ENCODE data around the gene COA5. TPM values are rescaled to one million over a fixed set of nuclear protein-coding genes. Genes with fewer than 3 reads are reported as not detected.

The COA5 gene
- total RNA-seq, 1 experiment from 2014 or later = 45.0 TPM

DNA sequence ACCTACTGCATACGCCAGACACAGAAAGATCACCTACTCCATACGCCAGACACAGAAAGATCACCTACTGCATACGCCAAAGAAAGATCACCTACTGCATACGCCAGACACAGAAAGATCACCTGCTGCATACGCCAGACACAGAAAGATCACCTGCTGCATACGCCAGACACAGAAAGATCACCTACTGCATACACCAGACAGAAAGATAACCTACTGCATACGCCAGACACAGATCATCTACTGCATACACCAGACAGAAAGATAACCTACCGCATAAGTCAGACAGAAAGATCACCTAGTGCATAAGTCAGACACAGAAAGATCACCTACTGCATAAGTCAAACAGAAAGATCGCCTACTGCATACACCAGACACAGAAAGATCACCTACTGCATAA, 25.8 kb downstream of the COA5 start:
- in situ Hi-C loops (cut with HindIII; ENCODE audit: low pct_unique_long_range_greater_than_20kb, low sequenced_read_pairs) = no loop called here

DNA sequence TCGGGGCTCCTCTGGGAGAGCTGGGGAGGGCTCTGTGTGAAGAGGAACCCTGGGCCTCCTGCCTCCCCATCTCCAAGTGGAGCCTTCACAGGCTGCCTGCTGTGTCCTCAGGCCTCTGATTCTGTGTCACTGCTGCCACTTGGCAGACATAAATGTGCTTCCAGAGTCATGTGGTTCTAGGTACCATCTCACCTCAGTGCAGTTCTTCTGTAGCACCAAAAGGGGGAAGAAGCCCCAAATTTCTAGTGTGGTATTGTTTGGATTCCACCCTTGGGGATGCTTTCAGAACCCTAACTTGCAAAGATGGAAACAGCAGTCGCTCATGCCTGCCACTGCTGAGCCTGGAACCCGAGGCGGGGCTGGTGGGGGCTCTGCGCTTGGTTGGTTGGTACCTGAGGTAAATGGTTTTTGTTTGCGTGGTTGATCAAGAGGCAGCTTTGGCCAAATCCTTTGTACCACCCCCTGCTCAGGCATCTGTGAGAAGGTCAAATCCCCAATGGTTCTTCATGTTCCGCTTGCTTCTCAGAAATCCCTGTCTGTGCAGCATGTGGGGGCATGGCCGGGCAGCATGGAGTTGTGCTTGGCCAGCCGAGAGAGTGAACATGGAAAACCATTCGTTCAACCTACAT, 27.5 kb downstream of the COA5 start:
- in situ Hi-C loops (cut with HindIII; ENCODE audit: low pct_unique_long_range_greater_than_20kb, low sequenced_read_pairs) = no loop called here
- DNase-seq (ENCODE audit: low read depth, low spot score) = no peak

More for the DNA sequence above, 25.8 kb downstream of the COA5 start:
- no peak for DNase-seq (ENCODE audit: low read depth, low spot score)

DNA sequence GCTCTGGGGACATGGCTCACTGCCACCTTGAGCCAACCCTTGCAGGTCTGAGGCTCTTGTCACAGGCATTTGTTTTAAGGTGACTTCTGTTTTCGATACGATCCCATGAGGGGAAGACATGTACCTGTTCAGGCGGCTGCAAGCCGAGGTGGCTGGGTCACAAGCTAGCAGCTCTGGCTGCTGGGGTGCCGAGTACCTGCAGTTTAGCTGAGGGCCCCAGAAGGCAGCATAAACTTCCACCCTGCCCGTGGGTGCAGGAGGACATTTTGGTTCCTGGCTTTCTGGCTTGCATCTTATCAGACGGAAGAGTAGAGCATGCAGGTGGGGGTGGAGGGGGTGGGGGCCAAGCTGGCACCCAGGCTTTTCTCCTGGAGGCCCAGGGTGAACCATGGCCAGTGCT, 28.4 kb downstream of the COA5 start:
- in situ Hi-C loops (cut with HindIII; ENCODE audit: low pct_unique_long_range_greater_than_20kb, low sequenced_read_pairs) = no loop called here
- no peak for DNase-seq (ENCODE audit: low read depth, low spot score)

DNA sequence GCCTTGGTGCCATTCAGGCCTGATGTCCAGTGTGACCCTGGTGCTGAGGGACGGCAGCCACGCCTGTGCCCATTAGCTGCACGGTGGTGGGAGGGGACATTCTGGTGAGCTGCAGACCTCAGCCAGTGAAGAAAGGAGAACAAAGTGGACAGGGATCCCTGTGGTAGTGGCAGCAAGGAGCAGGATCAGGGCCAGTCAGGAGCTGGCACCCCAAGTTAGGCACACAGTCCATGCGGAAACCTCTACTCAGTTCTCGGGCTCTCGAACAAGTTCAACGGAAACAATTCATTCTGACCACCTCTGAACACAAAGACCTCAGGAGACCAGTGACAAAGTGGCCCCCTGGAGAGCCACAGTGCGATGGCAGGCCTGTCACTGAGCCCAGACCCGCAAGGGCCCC, 30.1 kb downstream of the COA5 start:
- in situ Hi-C loops (cut with HindIII; ENCODE audit: low pct_unique_long_range_greater_than_20kb, low sequenced_read_pairs) = no loop called here

GRCh38 chr2:98577313-98577712, 31.0 kb downstream of the COA5 start:
- DNase-seq (ENCODE audit: low read depth, low spot score) = no peak
- in situ Hi-C loops (cut with HindIII; ENCODE audit: low pct_unique_long_range_greater_than_20kb, low sequenced_read_pairs) = no loop called here

More for the DNA sequence above, 30.1 kb downstream of the COA5 start:
- DNase-seq (ENCODE audit: low read depth, low spot score) = no peak

GRCh38 chr2:98576666-98577312, 31.5 kb downstream of the COA5 start:
- in situ Hi-C loops (cut with HindIII; ENCODE audit: low pct_unique_long_range_greater_than_20kb, low sequenced_read_pairs) = no loop called here
- no peak for DNase-seq (ENCODE audit: low read depth, low spot score)

- DNase-seq (ENCODE audit: low read depth, low spot score) = no peak
- in situ Hi-C loops (cut with HindIII; ENCODE audit: low pct_unique_long_range_greater_than_20kb, low sequenced_read_pairs) = no loop called here
These were observed 34.9 kb downstream of the COA5 start for GRCh38 chr2:98573426-98573825.

- DNase-seq (ENCODE audit: low read depth, low spot score) = no peak
- in situ Hi-C loops (cut with HindIII; ENCODE audit: low pct_unique_long_range_greater_than_20kb, low sequenced_read_pairs) = no loop called here
These were observed 35.6 kb downstream of the COA5 start for GRCh38 chr2:98572676-98573075.

DNA sequence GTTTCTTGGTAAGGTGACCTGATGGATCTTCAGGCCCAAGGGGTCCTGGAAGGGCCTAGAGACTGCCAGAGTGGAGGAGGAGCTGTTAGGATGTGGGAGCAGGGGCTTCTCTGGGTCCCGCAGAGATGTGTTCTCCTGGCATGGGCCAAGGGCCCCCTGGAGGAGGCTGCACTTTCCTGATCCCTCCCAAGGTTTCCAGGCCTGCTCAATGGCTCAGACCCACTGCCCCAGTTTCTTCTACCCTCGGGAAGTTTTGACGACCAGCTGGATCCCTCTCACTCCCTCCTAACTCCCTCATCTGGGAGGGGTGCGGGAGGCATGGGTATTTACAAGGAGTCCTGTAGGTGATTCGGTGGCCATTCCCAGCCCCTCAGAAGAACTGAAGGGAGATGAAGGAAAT, 36.1 kb downstream of the COA5 start:
- in situ Hi-C loops (cut with HindIII; ENCODE audit: low pct_unique_long_range_greater_than_20kb, low sequenced_read_pairs) = no loop called here

GRCh38 chr2:98571796-98572195, 36.5 kb downstream of the COA5 start:
- in situ Hi-C loops (cut with HindIII; ENCODE audit: low pct_unique_long_range_greater_than_20kb, low sequenced_read_pairs) = no loop called here
- DNase-seq (ENCODE audit: low read depth, low spot score) = no peak

More for the DNA sequence above, 36.1 kb downstream of the COA5 start:
- no peak for DNase-seq (ENCODE audit: low read depth, low spot score)

DNA sequence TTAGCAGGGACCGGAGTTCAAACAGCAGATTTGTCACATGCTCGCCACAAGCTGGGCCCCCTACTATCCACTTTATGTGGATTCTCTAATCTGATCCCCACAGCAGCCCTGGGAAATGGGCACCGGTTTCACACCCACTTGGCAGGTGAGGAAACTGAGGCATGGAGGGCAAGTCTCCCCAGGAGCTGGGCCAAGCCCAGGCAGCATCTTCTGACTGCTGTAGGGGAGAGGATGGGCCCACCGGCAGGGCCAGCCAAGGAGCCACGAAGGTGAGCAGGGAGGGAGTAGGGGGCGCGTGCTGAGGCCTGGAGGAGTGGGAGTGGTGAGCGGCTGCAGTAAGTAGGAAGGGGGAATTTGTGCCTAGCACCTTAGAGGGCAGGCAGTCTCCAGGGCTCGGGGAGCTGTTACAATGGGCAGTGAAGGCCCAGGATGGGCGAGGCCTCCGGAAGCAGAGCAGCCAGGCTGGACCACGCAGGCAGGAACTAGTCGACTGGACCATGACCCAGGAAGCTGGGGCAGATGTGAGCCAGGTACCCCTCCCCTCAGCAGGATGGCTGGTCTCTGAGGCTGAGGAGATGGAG, 37.1 kb downstream of the COA5 start:
- in situ Hi-C loops (cut with HindIII; ENCODE audit: low pct_unique_long_range_greater_than_20kb, low sequenced_read_pairs) = no loop called here
- DNase-seq (ENCODE audit: low read depth, low spot score) = no peak

- no peak for DNase-seq (ENCODE audit: low read depth, low spot score)
- in situ Hi-C loops (cut with HindIII; ENCODE audit: low pct_unique_long_range_greater_than_20kb, low sequenced_read_pairs) = no loop called here
These were observed 38.0 kb downstream of the COA5 start for GRCh38 chr2:98570356-98570755.

GRCh38 chr2:98569915-98570314, 38.4 kb downstream of the COA5 start:
- in situ Hi-C loops (cut with HindIII; ENCODE audit: low pct_unique_long_range_greater_than_20kb, low sequenced_read_pairs) = no loop called here
- no peak for DNase-seq (ENCODE audit: low read depth, low spot score)

- DNase-seq (ENCODE audit: low read depth, low spot score) = peak; percentile 49
- in situ Hi-C loops (cut with HindIII; ENCODE audit: low pct_unique_long_range_greater_than_20kb, low sequenced_read_pairs) = no loop called here
These were observed 39.0 kb downstream of the COA5 start for GRCh38 chr2:98569197-98569793.

GRCh38 chr2:98568161-98568956, 40.0 kb downstream of the COA5 start:
- in situ Hi-C loops (cut with HindIII; ENCODE audit: low pct_unique_long_range_greater_than_20kb, low sequenced_read_pairs) = no loop called here

GRCh38 chr2:98565941-98566340, 42.4 kb downstream of the COA5 start:
- in situ Hi-C loops (cut with HindIII; ENCODE audit: low pct_unique_long_range_greater_than_20kb, low sequenced_read_pairs) = no loop called here

More at GRCh38 chr2:98568161-98568956, 40.0 kb downstream of the COA5 start:
- DNase-seq (ENCODE audit: low read depth, low spot score) = no peak

DNA sequence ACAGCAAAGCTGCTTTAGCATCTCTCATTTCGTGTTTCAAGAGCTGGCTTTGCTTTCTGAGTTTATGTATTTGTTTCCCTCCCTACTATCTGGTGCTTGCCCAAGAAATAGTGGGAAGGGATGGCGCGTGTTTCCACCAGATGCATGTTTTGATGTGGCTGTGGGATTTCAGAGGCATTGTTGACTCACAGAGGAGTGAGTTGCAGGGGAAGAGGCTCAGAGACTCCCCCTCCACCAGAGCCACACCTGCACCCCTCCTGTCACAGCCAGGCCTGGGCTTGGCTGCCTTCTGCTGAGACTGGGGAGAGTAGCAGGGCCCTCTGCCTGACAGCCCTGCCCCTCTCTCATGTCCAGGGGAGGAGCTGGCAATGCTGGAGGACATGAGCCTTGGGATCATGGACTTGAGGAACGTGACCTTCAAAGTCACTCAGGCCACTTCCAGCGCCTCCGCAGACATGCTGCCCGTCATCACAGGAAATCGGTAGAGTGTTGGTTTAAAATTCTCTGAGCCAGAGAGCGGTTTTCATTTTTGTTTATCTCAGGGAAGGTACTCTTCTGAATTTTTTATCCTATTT, 42.9 kb downstream of the COA5 start:
- DNase-seq (ENCODE audit: low read depth, low spot score) = no peak
- in situ Hi-C loops (cut with HindIII; ENCODE audit: low pct_unique_long_range_greater_than_20kb, low sequenced_read_pairs) = no loop called here

More at GRCh38 chr2:98565941-98566340, 42.4 kb downstream of the COA5 start:
- no peak for DNase-seq (ENCODE audit: low read depth, low spot score)

All from SK-MEL-5 (cell line).